ENCODE results near the gene DLG5. TPM values are rescaled to one million over a fixed set of nuclear protein-coding genes. Genes with fewer than 3 reads are reported as not detected.

Gene DLG5
- total RNA-seq, 2 donors from 2014 or later, result 22.6 to 35.6 TPM

DNA sequence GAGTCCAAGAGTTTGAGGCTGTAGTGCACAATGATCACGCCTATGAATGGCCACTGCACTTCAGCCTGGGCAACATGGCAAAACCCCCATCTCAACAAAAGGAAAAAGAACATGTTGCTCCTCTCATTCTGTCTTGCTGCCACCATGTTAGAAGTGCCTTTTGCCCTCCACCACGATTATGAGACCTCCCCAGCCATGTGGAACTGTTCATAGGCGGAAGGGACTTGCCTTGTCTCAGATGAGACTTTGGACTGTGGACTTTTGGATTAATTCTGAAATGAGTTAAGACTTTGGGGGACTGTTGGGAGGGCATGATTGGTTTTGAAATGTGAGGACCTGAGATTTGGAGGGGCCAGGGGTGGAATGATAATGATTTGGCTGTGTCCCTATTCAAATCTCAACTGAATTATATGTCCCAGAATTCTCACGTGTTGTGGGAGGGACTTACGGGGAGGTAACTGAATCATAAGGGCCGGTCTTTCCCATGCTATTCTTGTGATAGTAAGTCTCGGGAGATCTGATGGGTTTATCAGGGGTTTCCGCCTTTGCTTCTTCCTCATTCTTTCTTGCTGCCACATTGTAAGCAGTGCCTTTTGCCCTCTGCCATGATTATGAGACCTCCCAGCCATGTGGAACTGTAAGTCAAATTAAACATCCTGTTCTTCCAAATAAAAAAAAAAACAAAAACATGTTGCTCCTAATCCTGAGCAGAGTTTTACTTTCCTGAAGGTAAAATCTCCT, 22.3 kb downstream of the DLG5 start:
- Histone ChIP-seq H3K36me3 (replicated peaks in 1 of 2; ENCODE audit: insufficient read depth in 1 of 2, low read depth in 2 of 2) (no peaks in the 10 kb centered on the region), H3K27ac (no peak overlapping the region), H3K4me3 (no peak overlapping the region), H3K9me3 (no peaks in the 10 kb centered on the region), H3K4me1 (peaks cover 25% of the 10 kb centered on the region), H3K27me3 (no peaks in the 10 kb centered on the region)
- no peak for ATAC-seq
- WGBS, 2 donors, result 82 to 83% methylated on average over 8 of the region's 8 CpGs
- DNase-seq, result no peak
- no peak for TF ChIP-seq POLR2A (IDR thresholded peaks at IDR 0.05)
- TF ChIP-seq, protein P1, sequence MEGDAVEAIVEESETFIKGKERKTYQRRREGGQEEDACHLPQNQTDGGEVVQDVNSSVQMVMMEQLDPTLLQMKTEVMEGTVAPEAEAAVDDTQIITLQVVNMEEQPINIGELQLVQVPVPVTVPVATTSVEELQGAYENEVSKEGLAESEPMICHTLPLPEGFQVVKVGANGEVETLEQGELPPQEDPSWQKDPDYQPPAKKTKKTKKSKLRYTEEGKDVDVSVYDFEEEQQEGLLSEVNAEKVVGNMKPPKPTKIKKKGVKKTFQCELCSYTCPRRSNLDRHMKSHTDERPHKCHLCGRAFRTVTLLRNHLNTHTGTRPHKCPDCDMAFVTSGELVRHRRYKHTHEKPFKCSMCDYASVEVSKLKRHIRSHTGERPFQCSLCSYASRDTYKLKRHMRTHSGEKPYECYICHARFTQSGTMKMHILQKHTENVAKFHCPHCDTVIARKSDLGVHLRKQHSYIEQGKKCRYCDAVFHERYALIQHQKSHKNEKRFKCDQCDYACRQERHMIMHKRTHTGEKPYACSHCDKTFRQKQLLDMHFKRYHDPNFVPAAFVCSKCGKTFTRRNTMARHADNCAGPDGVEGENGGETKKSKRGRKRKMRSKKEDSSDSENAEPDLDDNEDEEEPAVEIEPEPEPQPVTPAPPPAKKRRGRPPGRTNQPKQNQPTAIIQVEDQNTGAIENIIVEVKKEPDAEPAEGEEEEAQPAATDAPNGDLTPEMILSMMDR (IDR thresholded peaks at IDR 0.05), result no peak
- intact Hi-C loops (cut with DNase I), result no loop called here

DNA sequence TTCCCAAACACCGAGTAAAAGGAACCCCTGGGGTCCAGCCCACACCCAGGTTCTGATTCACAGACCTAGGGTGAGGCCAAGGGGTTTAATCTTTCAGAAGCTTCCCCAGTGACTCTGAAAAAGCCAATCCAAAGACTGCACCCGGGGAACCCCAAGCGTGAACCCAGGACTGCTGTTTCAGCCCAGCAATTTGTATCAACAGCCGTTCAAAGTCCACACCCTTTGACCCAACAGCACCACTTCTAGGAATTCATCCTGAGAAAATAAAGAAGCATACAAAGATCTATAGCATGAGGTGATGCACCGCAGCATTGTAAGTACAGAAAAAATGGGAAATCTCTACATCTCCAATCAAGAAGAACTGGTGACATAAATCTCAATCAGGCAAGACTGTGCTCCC, 24.4 kb downstream of the DLG5 start:
- DNase-seq (no peak), ATAC-seq (no peak)
- no peaks in the 10 kb centered on the region for H3K27me3 ChIP-seq
- H3K9me3 ChIP-seq, result no peaks in the 10 kb centered on the region
- WGBS, 2 donors, result 87 to 91% methylated on average over 3 to 5 of the region's 5 CpGs
- H3K27ac ChIP-seq, result no peak overlapping the region
- no peak overlapping the region for H3K4me3 ChIP-seq
- peaks cover 36% of the 10 kb centered on the region for H3K4me1 ChIP-seq
- intact Hi-C loops (cut with DNase I), result no loop called here
- TF ChIP-seq POLR2A (IDR thresholded peaks at IDR 0.05), result no peak
- H3K36me3 ChIP-seq (replicated peaks in 1 of 2; ENCODE audit: insufficient read depth in 1 of 2, low read depth in 2 of 2), result no peaks in the 10 kb centered on the region

DNA sequence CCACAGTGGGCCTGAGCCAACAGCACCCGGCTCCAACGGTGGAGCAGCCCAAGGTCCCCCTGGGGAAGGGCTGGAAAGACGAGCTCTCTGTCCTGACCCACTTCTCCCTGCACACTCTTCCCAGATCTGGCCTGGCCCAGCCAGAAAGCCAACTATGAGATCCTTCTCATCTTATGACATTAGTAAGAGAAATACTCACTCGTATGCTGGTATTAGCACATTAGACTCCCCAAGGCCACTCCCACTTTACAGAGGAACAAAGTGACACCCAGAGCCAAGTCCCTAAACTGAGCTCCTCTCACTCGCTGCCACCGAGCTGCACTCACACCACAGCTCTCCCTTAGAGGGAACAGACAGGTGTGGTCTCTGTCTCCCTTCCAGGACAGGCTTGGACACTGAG, 24.8 kb downstream of the DLG5 start:
- Histone ChIP-seq H3K4me1 (peaks cover 31% of the 10 kb centered on the region), H3K36me3 (replicated peaks in 1 of 2; ENCODE audit: insufficient read depth in 1 of 2, low read depth in 2 of 2) (no peaks in the 10 kb centered on the region), H3K27me3 (no peaks in the 10 kb centered on the region), H3K9me3 (no peaks in the 10 kb centered on the region), H3K4me3 (no peak overlapping the region), H3K27ac (no peak overlapping the region)
- no peak for DNase-seq
- 62 to 87% methylated on average over 6 of the region's 6 CpGs for WGBS, 2 donors
- intact Hi-C loops (cut with DNase I), result no loop called here
- TF ChIP-seq, protein P1 (IDR thresholded peaks at IDR 0.05), result no peak
- TF ChIP-seq POLR2A (IDR thresholded peaks at IDR 0.05), result no peak
- no peak for ATAC-seq

DNA sequence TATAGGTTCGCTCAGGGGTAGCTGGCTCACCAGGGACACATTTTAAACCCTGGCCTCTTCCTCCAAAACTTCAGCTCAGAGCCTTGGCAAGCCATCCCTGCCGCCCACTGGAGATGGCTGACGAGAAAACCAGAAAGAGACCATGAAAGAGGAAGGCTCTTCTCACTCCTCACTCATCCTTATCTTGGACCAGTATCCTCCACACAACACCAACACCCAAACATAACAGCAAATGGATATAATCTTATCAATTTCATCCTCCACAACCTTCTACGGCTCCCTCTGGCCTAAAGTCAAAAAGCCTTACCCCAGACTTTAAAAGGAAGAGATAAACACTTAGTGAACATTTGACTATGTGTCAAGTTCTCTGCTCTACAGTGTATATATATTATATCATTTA, 26.9 kb downstream of the DLG5 start:
- Histone ChIP-seq H3K27ac (peak overlapping the region in 3 of 4 donors; percentile 48 to 76 (median 74)), H3K9me3 (no peaks in the 10 kb centered on the region), H3K4me1 (peaks cover 25% of the 10 kb centered on the region)

DNA sequence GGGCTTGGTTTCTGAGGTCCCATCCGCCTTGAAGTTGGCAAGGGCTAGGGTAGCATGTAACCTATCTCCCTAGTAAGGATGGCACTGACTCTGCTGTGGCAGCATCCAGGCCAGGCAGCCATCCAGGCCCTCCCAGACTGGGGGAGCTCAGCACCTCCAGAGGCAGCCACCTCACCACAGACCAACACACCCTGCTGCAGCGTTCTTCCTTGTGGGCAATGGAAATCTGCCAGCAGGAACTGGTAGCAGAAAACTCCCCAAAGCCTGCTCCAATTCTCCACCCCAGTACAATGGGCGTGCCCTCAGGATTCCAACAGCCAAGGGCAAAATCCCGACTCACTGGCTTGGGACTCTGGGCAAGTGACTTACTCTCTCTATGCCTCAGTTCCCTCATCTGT, 27.5 kb downstream of the DLG5 start:
- WGBS, 2 donors, result 45 to 67% methylated on average over 1 to 4 of the region's 4 CpGs
- H3K36me3 ChIP-seq (replicated peaks in 1 of 2; ENCODE audit: insufficient read depth in 1 of 2, low read depth in 2 of 2), result no peaks in the 10 kb centered on the region
- H3K9me3 ChIP-seq, result no peaks in the 10 kb centered on the region
- peak; percentile 73 for ATAC-seq
- H3K27me3 ChIP-seq, result no peaks in the 10 kb centered on the region
- peak overlapping the region; percentile 45 to 76 (median 61) for H3K27ac ChIP-seq
- TF ChIP-seq POLR2A (IDR thresholded peaks at IDR 0.05), result peak in 1 of 3 donors; percentile 9
- TF ChIP-seq, protein P1 (IDR thresholded peaks at IDR 0.05), result no peak
- DNase-seq, result peak; percentile 39 to 72 (median 62)
- intact Hi-C loops (cut with DNase I), result no loop called here
- no peak overlapping the region for H3K4me3 ChIP-seq
- peaks cover 25% of the 10 kb centered on the region for H3K4me1 ChIP-seq

More for the DNA sequence above, 26.9 kb downstream of the DLG5 start:
- WGBS, 2 donors, result 87 to 92% methylated on average over 4 of the region's 4 CpGs
- intact Hi-C loops (cut with DNase I), result no loop called here
- DNase-seq (no peak), ATAC-seq (no peak)
- H3K4me3 ChIP-seq, result no peak overlapping the region
- no peaks in the 10 kb centered on the region for H3K27me3 ChIP-seq
- TF ChIP-seq, protein P1 (IDR thresholded peaks at IDR 0.05), result no peak
- TF ChIP-seq POLR2A (IDR thresholded peaks at IDR 0.05), result no peak
- H3K36me3 ChIP-seq (replicated peaks in 1 of 2; ENCODE audit: insufficient read depth in 1 of 2, low read depth in 2 of 2), result no peaks in the 10 kb centered on the region
